Activated CD8-positive, alpha-beta T cell treated with anti-CD3 and anti-CD28 coated beads for 36 hours (primary cell): ENCODE results near the gene TBX6. TPM values are rescaled to one million over a fixed set of nuclear protein-coding genes. Genes with fewer than 3 reads are reported as not detected.
"Not testable (repeated sequence)": the region's sequence is repeated elsewhere in the genome, so short reads cannot be mapped to it uniquely, and the experiment has no call there.

Experiments used
- ATAC-seq: fragments of 200-7000 bp; cut with Tn5 transposase; one replicate; pipeline ENCODE4 v1.10.0; 2021; ENCODE audit warnings: mild to moderate bottlenecking, moderate library complexity
- CTCF ChIA-PET: fragments of 350-600 bp; sonication (Branson Sonifier 250); formaldehyde crosslinking; loops from one replicate; lab custom pipeline; 2021; ENCODE audit warnings: antibody characterized with exemption; lab: Charles Lee
- POLR2A ChIA-PET: fragments of 350-600 bp; sonication (Branson Sonifier 250); formaldehyde crosslinking; loops from one replicate; lab custom pipeline; 2021; ENCODE audit warnings: antibody characterized with exemption; lab: Charles Lee
- DNase-seq: peaks from one replicate; pipeline ENCODE4 v3.0.0-alpha.2; 2020
- H3K27ac Mint-ChIP-seq: one replicate; pipeline ENCODE4 v1.8.0; 2021; ENCODE audit warnings: mild to moderate bottlenecking, mixed read lengths
- H3K27me3 Mint-ChIP-seq: one replicate; pipeline ENCODE4 v1.8.0; 2021; ENCODE audit warnings: mixed read lengths
- H3K36me3 Mint-ChIP-seq: one replicate; pipeline ENCODE4 v1.8.0; 2021; ENCODE audit warnings: low read depth, mixed read lengths
- H3K4me1 Mint-ChIP-seq: one replicate; pipeline ENCODE4 v1.8.0; 2021; ENCODE audit warnings: low read depth, mixed read lengths
- H3K4me3 Mint-ChIP-seq: one replicate; pipeline ENCODE4 v1.8.0; 2021; ENCODE audit warnings: mild to moderate bottlenecking, moderate library complexity, mixed read lengths
- H3K9me3 Mint-ChIP-seq: one replicate; pipeline ENCODE4 v1.8.0; 2021; ENCODE audit warnings: mixed read lengths
- intact Hi-C: fragments of 100-400 bp; cut with micrococcal nuclease; formaldehyde crosslinking; loops from one replicate; pipeline ENCODE4 v1.10.0; 2022
- total RNA-seq, 2 experiments: library from RNA; stranded (reverse); gene quantifications; one replicate each; pipeline ENCODE4 v1.2.3, GENCODE V29; 2021
- TF ChIP-seq, protein P1 (sequence below): fragments of 200-600 bp; IDR thresholded peaks from one replicate; pipeline ENCODE4 v1.8.0; 2022; ENCODE audit warnings: antibody characterized with exemption, mild to moderate bottlenecking

Gene TBX6
- total RNA-seq, 2 experiments from 2014 or later, result 2.5 TPM

DNA sequence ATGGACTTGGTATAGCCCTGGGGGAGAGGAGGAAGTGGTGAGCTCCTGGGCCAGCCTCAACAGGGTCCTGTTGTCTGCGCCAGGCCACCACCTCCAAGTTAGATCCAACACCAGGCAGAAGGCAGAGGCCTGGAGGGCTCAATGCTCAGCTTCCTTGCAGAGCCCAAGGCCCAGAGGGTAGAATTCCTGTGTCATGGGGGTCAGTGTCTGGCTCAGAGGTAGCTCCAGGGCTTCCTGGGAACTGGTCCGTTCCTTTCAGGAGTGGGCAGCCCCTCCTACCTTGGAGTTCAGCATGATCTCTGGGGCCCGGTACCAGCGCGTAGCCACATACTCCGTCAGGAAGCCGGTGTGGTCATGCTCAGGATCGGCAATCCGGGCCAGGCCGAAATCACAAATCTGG, 26.0 kb upstream of the TBX6 start:
- Mint-ChIP-seq H3K4me1 (peaks cover 27% of the 10 kb centered on the region), H3K4me3 (no peak overlapping the region), H3K27me3 (no peaks in the 10 kb centered on the region), H3K9me3 (no peaks in the 10 kb centered on the region), H3K36me3 (peaks cover 9% of the 10 kb centered on the region), H3K27ac (no peak overlapping the region)
- intact Hi-C loops, result no loop called here
- ATAC-seq (no peak), DNase-seq (no peak)
- CTCF ChIA-PET, result interaction anchor here (1.0 kb wide), 1 partner anchor 63 kb away, joined by 3 read pairs; no protein-coding TSS in a partner anchor
- POLR2A ChIA-PET, result interaction anchor here (2.1 to 2.3 kb wide), 2 partner anchors 14 to 25 kb away, joined by 6 to 7 read pairs; no protein-coding TSS in a partner anchor
- TF ChIP-seq, protein P1, sequence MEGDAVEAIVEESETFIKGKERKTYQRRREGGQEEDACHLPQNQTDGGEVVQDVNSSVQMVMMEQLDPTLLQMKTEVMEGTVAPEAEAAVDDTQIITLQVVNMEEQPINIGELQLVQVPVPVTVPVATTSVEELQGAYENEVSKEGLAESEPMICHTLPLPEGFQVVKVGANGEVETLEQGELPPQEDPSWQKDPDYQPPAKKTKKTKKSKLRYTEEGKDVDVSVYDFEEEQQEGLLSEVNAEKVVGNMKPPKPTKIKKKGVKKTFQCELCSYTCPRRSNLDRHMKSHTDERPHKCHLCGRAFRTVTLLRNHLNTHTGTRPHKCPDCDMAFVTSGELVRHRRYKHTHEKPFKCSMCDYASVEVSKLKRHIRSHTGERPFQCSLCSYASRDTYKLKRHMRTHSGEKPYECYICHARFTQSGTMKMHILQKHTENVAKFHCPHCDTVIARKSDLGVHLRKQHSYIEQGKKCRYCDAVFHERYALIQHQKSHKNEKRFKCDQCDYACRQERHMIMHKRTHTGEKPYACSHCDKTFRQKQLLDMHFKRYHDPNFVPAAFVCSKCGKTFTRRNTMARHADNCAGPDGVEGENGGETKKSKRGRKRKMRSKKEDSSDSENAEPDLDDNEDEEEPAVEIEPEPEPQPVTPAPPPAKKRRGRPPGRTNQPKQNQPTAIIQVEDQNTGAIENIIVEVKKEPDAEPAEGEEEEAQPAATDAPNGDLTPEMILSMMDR, result no peak

DNA sequence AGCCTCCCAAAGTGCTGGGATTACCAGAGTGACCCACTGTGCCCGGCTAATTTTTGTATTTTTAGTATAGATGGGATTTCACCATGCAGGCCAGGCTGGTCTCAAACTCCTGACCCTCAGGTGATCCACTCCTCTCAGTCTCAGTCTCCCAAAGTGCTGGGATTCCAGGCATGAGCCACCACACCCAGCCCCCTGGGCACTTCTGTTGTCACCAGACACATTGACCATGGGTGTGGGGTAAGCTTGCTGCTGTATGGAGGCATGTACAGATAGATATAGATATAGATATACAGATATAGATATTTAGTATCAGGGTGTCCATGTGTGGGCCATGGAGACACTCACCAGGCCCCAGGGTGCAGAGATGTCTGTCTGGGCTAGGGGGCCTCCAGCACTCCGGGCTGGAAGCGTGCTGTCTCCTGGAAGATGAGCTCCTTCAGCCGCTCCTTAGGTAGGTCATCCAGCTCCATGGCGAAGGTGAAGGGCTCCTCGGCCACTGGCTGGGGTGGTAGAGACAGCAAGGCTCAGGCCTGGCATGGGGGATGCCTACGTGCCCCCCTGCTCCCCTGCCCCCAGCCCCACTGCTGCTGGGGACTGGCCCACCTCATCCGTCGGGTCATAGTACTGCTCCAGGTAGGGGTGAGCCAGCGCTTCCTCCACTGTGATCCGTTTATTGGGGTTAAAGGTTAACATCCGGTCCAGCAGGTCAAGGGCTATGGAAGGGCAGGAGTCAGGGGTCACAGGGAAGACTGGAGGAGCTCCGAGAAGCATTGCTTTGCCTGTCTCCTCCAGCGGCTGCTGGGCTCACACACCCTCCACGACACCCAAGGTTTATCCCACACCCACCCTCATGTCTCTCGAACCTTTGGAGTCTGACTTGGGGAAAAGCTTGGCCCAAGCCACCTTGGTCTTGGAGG, 24.8 kb upstream of the TBX6 start:
- DNase-seq, result no peak
- TF ChIP-seq, protein P1, result no peak
- Mint-ChIP-seq H3K4me1 (peaks cover 23% of the 10 kb centered on the region), H3K4me3 (no peak overlapping the region), H3K27ac (no peak overlapping the region), H3K36me3 (peaks cover 9% of the 10 kb centered on the region), H3K9me3 (no peaks in the 10 kb centered on the region), H3K27me3 (no peaks in the 10 kb centered on the region)
- CTCF ChIA-PET, result no interaction called here
- POLR2A ChIA-PET, result interaction anchor here (0.7 to 1.0 kb wide), 2 partner anchors 69 to 539 kb away, joined by 3 read pairs; no protein-coding TSS in a partner anchor
- ATAC-seq, result no peak
- intact Hi-C loops, result no loop called here

DNA sequence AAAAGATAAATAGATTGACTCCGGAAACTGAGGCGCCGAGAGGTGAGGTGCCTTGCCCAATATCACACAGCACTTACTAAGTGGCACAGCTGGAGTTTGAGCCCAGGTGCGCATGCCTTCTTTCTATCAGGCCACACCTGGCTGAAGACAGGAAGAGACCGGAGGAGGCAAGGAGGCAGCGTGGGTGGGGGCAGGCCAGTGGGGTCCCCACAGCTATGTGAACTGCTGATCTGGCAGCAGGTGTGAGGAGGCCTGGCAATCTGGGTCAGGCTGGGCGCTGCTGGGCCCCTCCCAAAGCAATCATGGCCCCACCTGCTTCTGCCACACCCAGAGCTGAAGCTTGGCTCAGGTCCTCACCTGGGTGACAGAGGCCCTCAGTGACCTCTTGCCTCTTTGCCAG, 23.5 kb upstream of the TBX6 start:
- intact Hi-C loops, result no loop called here
- TF ChIP-seq, protein P1, result no peak
- Mint-ChIP-seq H3K27ac (no peak overlapping the region), H3K4me1 (peaks cover 12% of the 10 kb centered on the region), H3K4me3 (no peak overlapping the region), H3K9me3 (no peaks in the 10 kb centered on the region), H3K27me3 (no peaks in the 10 kb centered on the region), H3K36me3 (peaks cover 13% of the 10 kb centered on the region)
- POLR2A ChIA-PET, result interaction anchor here (0.9 kb wide), 1 partner anchor 71 kb away, joined by 4 read pairs; no protein-coding TSS in a partner anchor
- CTCF ChIA-PET, result no interaction called here
- DNase-seq (peak; percentile 45), ATAC-seq (peak; percentile 50)

DNA sequence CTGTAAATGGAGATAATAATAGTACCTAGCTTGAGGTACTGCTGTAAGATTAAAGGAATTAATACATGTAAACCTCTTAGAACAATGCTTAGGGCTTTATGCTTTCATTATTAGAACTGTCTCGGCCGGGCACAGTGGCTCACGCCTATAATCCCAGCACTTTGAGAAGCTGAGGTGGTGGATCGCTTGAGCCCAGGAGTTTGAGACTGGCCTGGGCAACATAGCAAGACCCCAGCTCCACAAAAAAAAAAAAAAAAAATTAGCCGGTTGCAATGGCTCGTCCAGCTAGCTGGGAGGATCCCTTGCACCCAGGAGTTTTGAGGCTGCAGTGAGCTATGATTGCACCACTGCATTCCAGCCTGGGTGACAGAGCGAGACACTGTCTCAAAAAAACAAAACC, 23.1 kb upstream of the TBX6 start:
- H3K4me3 Mint-ChIP-seq, ATAC-seq, H3K4me1 Mint-ChIP-seq, H3K27me3 Mint-ChIP-seq, DNase-seq, intact Hi-C loops, H3K9me3 Mint-ChIP-seq, H3K27ac Mint-ChIP-seq, POLR2A ChIA-PET: not testable (repeated sequence)
- CTCF ChIA-PET, result interaction anchor here (5.7 kb wide), 1 partner anchor 23 kb away, joined by 36 read pairs; the partner anchor contains the start of gene TBX6
- peaks cover 13% of the 10 kb centered on the region for H3K36me3 Mint-ChIP-seq

DNA sequence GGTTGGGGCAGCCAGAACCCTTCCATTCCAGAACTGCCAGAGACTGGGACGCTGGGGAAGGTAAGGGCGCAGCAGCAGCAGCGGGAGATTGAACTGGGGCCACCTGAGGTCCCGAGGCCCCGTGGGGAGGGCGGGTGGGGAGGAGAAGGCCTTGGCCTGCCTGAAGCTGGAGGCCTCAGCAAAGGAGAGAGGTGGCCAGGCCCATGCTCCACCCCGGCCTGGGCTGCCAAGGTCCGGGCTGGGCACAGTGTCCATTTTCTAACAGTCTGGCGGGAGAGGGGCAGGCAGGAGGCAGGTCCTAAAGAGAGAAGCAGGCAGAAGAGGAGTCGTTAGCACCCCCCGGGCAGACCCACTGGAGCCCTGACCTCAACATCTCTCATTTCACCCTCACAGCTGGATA, 22.7 kb upstream of the TBX6 start:
- Mint-ChIP-seq H3K4me1 (peaks cover 7% of the 10 kb centered on the region), H3K36me3 (peaks cover 12% of the 10 kb centered on the region), H3K4me3 (no peak overlapping the region), H3K9me3 (no peaks in the 10 kb centered on the region), H3K27me3 (no peaks in the 10 kb centered on the region), H3K27ac (no peak overlapping the region)
- CTCF ChIA-PET, result interaction anchor here (2.8 to 5.7 kb wide), 2 partner anchors 11 to 22 kb away, joined by 21 to 36 read pairs; partner anchors contain the start of gene TBX6
- TF ChIP-seq, protein P1, result no peak
- no peak for ATAC-seq
- POLR2A ChIA-PET, result no interaction called here
- intact Hi-C loops, result no loop called here
- no peak for DNase-seq
